GM04503 (cell line): ENCODE measurements around the gene KRTDAP.

Experiments
- DNase-seq: peaks from one replicate; pipeline ENCODE4 v3.0.0-alpha.2; 2012; ENCODE audit warnings: low read depth

Gene KRTDAP

DNA sequence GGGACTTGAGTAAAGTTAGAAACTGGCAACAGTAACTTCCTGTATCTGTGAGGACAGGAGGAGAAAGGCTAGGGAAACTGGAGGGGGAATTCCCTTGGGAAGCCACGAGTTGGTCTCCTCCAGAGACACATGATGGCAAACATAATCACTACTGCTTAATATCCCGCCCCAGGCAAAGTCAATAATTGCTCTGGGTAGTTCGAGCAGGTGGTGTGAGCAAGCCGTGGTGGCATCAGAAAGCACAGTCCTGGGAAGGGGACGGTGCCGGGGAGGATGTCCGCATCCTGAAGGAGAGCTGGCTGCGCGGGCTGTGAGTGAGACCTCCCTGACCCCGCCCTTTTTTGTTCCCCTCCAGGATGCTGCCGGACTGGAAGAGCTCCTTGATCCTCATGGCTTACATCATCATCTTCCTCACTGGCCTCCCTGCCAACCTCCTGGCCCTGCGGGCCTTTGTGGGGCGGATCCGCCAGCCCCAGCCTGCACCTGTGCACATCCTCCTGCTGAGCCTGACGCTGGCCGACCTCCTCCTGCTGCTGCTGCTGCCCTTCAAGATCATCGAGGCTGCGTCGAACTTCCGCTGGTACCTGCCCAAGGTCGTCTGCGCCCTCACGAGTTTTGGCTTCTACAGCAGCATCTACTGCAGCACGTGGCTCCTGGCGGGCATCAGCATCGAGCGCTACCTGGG lies 40.8 kb downstream of the KRTDAP start:
- no peak for DNase-seq

DNA sequence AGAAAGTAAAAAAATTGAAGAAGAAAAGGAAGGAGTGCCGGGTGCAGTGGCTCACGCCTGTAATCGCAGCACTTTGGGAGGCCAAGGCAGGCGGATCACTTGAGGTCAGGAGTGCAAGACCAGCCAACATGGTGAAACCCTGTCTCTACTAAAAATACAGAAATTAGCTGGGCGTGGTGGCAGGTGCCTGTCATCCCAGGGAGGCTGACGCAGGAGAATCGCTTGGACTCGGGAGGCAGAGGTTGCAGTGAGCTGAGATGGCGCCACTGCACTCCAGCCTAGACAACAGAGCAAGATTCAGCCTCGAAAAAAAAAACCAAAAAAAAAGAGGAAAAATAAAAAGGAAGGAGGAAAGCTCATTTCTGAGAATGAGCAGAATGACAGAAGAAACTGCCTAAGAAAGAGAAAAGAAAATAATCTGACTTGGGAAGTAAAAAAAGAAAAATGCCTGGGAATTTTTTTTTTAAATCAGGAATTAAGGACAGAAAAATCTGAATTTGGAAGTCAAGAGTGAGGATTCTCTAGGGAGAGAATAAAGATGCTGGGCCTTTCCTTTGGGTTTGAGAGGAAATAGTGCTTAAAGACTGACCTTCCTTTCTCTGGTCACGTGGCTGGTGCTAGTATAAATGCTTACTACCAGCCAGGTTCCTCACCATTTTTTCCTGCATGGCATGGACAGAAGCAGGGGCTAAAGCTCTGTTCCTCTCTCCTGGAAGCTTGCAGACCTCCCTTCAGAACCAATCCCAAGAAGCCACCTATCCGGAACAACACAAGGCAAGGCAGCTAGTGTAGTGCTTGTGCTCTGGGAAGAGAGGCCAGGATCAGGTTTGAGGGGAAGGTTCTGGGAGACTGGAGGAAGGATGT lies 42.4 kb downstream of the KRTDAP start, which contains the start of gene FFAR2:
TSS of gene FFAR2 (plus strand) at position 652 of the 864 bp plus-strand sequence. CDS start 1,458 bp downstream, outside the sequence.
- DNase-seq, result no peak

DNA sequence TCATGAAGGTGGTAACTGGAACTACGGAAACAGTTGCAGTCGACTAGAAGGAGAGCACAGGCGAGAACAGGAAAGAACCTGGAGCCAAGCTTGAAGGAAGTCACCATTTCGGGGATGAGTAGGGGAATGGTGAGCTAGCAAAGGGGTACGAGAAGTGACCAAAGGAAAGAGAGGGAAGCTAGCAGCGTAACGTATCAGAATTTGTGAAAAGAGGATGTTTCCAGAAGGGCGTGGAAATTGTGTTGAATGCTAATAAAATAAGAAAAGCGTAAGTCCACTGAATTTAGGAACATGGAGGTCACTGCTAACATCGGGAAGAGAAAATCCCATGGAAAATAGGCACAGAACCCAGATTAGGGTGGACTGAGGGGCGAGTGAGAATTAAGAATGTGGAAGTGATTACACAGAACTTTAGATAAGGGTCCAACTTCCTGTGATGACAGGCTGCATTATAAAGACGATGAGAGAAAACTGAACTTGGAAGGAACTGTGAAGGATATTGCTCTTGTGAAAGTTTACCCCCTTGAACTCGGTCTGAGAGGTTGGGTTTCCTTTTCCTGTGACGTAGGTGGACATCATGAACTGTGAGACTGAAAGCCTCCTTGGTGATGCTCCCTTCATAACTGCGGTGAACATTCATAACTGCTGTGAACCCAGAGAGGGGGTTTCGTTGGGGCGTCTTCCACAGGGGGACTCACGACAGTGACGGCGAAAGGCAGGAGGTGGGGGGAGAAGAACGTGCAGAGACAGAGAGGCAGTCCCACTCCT lies 44.3 kb downstream of the KRTDAP start:
- DNase-seq, result no peak

DNA sequence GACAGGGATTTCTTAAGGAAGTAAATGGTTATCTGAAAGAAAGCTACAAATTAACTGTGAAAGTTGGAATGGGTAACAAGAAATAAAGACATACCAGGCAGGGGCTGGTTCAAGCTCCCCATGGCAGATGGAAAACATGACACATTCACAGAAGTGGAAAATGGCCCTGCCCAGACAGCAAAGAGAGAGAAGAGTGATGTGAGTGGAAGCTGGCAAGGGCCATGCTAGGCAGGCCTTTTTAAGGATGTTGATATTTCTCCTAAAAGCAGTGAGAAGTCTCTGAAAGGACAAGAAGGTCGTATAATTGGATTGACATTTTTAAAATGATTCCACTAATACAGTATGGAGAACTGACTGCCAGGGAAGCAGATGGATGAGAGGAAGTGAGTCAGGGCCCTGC lies 45.5 kb downstream of the KRTDAP start:
- no peak for DNase-seq

- DNase-seq, result no peak
These were observed 48.2 kb downstream of the KRTDAP start for GRCh38 chr19:35442091-35442490.

DNA sequence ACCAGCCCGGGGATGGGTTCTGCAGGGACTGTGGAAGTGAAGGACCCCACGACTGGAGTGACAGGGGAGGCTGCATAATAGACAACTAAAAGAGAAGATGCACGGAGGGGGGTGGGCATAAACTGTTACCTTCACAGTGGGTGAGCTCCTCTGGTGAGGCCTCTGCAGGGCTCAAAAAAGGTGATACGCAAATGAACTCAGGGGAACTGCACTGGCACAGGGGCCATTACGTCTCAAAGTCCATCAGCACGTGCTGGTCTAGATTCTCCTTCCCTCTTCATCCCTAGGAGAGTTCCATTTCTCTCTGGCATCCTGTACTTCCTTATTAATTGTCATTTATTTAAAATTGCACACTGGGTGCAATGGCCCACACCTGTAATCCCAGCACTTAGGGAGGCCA lies 50.3 kb downstream of the KRTDAP start:
- DNase-seq, result no peak

- no peak for DNase-seq
These were observed 51.7 kb downstream of the KRTDAP start for GRCh38 chr19:35438527-35438926.

- no peak for DNase-seq
These were observed 52.2 kb downstream of the KRTDAP start for GRCh38 chr19:35438096-35438495.

GRCh38 chr19:35437406-35437951 lies 52.8 kb downstream of the KRTDAP start:
- no peak for DNase-seq
